Caco-2 (cell line): Measurements from ENCODE around the gene CACNA1H. TPM values are rescaled to one million over a fixed set of nuclear protein-coding genes. Genes with fewer than 3 reads are reported as not detected.
A peak's percentile ranks its signal among the peaks of the same experiment; 100 is the strongest.

Experiments
- BruUV-seq: library from RNA; stranded (reverse); fragments of 400-500 nt; replicated peaks from 2 replicates; lab custom pipeline; 2021; lab: Mats Ljungman, UMichigan
- CTCF ChIA-PET: fragments of 300-600 bp; sonication (Branson Sonifier 250); formaldehyde crosslinking; loops from one replicate; lab custom pipeline; 2022; ENCODE audit warnings: antibody characterized with exemption; lab: Charles Lee
- POLR2A ChIA-PET: fragments of 300-600 bp; sonication (Branson Sonifier 250); formaldehyde crosslinking; loops from one replicate; lab custom pipeline; 2022; ENCODE audit warnings: antibody characterized with exemption; lab: Charles Lee
- DNase-seq, 2 experiments: peaks; one replicate each; pipeline versions ENCODE4 v3.0.0 to v3.0.0-alpha.2; 2020 to 2022
- H3K27me3 ChIP-seq: replicated peaks from 2 replicates; pipeline ENCODE4 v1.6.0; 2011; ENCODE audit warnings: low read length; ENCODE audit not compliant: control insufficient read depth, insufficient read depth
- H3K36me3 ChIP-seq: 2 replicates; pipeline ENCODE4 v1.5.1; 2011; ENCODE audit warnings: low read length; ENCODE audit not compliant: control insufficient read depth, insufficient read depth
- H3K4me1 ChIP-seq: fragments of 250-450 bp; sonication (Bioruptor Pico); 2 replicates; pipeline ENCODE4 v1.5.1; 2020; ENCODE audit warnings: mild to moderate bottlenecking
- H3K4me3 ChIP-seq: 2 replicates; pipeline ENCODE4 v1.5.1; 2011; ENCODE audit warnings: low read depth, mild to moderate bottlenecking, control low read depth, low read length
- H3K9me3 ChIP-seq: fragments of 250-450 bp; sonication (Bioruptor Pico); 2 replicates; pipeline ENCODE4 v1.5.1; 2020; ENCODE audit warnings: mild to moderate bottlenecking, moderate library complexity
- H3K27ac Mint-ChIP-seq: one replicate; pipeline ENCODE4 v1.8.0; 2022; ENCODE audit warnings: mixed read lengths; ENCODE audit not compliant: unreplicated experiment
- H3K27me3 Mint-ChIP-seq: one replicate; pipeline ENCODE4 v1.8.0; 2022; ENCODE audit warnings: mixed read lengths; ENCODE audit not compliant: insufficient read depth, unreplicated experiment
- H3K36me3 Mint-ChIP-seq: one replicate; pipeline ENCODE4 v1.8.0; 2022; ENCODE audit warnings: mild to moderate bottlenecking, mixed read lengths; ENCODE audit not compliant: insufficient read depth, unreplicated experiment
- H3K4me1 Mint-ChIP-seq: one replicate; pipeline ENCODE4 v1.8.0; 2022; ENCODE audit warnings: low read depth, mixed read lengths; ENCODE audit not compliant: unreplicated experiment
- H3K4me3 Mint-ChIP-seq: one replicate; pipeline ENCODE4 v1.8.0; 2022; ENCODE audit warnings: mild to moderate bottlenecking, moderate library complexity, mixed read lengths; ENCODE audit not compliant: unreplicated experiment
- H3K9me3 Mint-ChIP-seq: one replicate; pipeline ENCODE4 v1.8.0; 2022; ENCODE audit warnings: mixed read lengths; ENCODE audit not compliant: unreplicated experiment
- intact Hi-C: fragments of 100-400 bp; cut with micrococcal nuclease; formaldehyde crosslinking; loops from one replicate; pipeline ENCODE4 v1.10.0; 2022; ENCODE audit not compliant: unreplicated experiment
- total RNA-seq: library from RNA; stranded (reverse); gene quantifications from 2 replicates; pipeline ENCODE4 v1.2.3, GENCODE V29; 2022
- TF ChIP-seq, protein P1 (sequence below), 2 experiments: fragments of 200-600 bp in 1 of 2; IDR thresholded peaks; 1 replicate in 1 of 2; 2 replicates in 1 of 2; pipeline versions ENCODE4 v1.5.1 to v1.8.0; 2011 to 2022; ENCODE audit warnings: antibody characterized with exemption in 1 of 2, control low read depth in 1 of 2, inconsistent platforms in 1 of 2, low read depth in 1 of 2, low read length in 1 of 2, mild to moderate bottlenecking in 1 of 2, moderate library complexity in 1 of 2; ENCODE audit not compliant: insufficient read depth in 1 of 2, severe bottlenecking in 1 of 2, unreplicated experiment in 1 of 2

The CACNA1H gene
- total RNA-seq, 1 experiment from 2014 or later = 5.1 TPM

DNA sequence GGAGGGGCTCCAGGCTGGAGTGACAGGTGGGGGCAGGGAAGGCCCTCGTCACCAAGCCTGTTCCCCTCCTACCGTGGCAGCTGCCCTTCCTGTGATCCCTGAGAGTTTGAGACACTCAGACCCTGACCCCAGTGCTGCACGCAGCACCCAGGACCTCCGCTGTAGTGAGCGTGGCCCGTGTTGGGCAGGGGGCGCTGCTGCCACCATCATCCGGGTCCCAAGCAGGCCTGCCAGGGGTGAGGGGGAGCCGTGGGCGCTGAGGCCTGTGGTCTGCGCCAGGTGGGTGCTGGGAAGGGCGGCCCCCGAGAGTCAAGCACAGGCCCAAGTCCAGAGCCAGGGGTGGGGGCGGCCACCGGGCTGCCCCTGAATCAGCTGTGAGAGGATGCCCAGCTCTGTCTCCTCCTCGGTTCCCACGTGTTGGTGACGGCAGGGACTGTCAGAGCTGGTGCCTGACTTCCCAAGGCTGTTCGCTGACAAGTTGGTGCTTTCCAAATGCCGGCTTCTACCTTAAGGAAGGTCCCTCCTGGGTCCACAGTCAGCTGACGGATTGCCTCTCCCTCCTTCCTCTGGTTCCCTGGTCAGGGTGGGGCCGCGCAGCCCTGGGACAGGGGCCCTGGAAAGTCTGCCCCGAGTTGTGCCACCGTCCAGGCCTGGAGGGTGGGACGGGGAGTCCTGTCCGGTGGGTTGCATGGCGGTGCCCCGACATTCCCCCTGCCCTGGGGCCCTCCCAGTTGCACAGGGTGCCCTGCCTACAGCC lies 41.1 kb downstream of the CACNA1H start:
- TF ChIP-seq, protein P1, sequence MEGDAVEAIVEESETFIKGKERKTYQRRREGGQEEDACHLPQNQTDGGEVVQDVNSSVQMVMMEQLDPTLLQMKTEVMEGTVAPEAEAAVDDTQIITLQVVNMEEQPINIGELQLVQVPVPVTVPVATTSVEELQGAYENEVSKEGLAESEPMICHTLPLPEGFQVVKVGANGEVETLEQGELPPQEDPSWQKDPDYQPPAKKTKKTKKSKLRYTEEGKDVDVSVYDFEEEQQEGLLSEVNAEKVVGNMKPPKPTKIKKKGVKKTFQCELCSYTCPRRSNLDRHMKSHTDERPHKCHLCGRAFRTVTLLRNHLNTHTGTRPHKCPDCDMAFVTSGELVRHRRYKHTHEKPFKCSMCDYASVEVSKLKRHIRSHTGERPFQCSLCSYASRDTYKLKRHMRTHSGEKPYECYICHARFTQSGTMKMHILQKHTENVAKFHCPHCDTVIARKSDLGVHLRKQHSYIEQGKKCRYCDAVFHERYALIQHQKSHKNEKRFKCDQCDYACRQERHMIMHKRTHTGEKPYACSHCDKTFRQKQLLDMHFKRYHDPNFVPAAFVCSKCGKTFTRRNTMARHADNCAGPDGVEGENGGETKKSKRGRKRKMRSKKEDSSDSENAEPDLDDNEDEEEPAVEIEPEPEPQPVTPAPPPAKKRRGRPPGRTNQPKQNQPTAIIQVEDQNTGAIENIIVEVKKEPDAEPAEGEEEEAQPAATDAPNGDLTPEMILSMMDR (IDR thresholded peaks at IDR 0.05; ENCODE audit: insufficient read depth in 1 of 2, low read depth in 1 of 2, low read length in 1 of 2, severe bottlenecking in 1 of 2, unreplicated experiment in 1 of 2) = no peak
- Histone ChIP-seq H3K9me3 (no peaks in the 10 kb centered on the region), H3K27me3 (no peaks in the 10 kb centered on the region), H3K4me1 (no peaks in the 10 kb centered on the region), H3K36me3 (no peaks in the 10 kb centered on the region), H3K4me3 (no peak overlapping the region)
- ChIA-PET CTCF (interaction anchor here (1.0 kb wide), 1 partner anchor 88 kb away, joined by 3 read pairs; no protein-coding TSS in a partner anchor), POLR2A (no interaction called here)
- DNase-seq = no peak
- intact Hi-C loops = no loop called here
- Mint-ChIP-seq H3K27me3 (no peaks in the 10 kb centered on the region), H3K27ac (no peak overlapping the region), H3K4me1 (no peaks in the 10 kb centered on the region), H3K4me3 (no peak overlapping the region), H3K9me3 (no peaks in the 10 kb centered on the region), H3K36me3 (no peaks in the 10 kb centered on the region)
- no TSS peak for BruUV-seq

DNA sequence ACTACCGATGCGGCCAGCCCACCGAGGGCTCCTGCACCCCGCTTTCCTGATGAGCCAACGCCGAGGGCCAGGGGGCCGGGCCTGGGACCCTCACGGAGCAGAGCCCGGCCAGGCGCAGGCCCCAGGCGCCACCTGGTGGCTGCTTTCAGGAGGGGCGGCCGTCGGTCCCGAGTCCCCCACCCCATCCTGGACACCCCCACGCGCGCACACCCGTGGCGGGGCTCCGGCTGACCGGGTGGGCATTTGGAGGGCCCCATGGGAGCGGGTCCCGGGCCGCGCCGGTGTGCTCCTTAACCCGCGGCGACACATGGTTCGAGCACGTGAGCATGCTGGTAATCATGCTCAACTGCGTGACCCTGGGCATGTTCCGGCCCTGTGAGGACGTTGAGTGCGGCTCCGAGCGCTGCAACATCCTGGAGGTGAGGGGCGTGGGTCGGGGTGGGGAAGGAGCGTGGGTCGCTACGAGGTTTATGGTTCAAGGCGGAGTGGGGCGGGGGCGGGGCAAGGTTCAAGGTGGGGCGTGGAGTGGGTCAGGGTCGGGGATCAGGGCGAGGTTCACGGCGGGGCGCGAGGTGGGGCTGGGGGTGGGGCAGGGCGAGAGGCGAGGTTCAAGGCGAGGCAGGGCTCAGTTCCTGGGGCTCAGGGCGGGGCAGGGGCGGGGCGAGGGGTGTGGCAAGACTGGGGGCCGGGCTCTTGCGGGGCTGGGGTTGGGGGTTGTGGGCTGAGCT lies 41.9 kb downstream of the CACNA1H start:
- intact Hi-C loops = no loop called here
- no peaks in the 10 kb centered on the region for H3K9me3 Mint-ChIP-seq
- H3K4me3 ChIP-seq = no peak overlapping the region
- peaks cover 3% of the 10 kb centered on the region for H3K36me3 Mint-ChIP-seq
- H3K4me3 Mint-ChIP-seq = no peak overlapping the region
- no peaks in the 10 kb centered on the region for H3K9me3 ChIP-seq
- H3K36me3 ChIP-seq = no peaks in the 10 kb centered on the region
- TF ChIP-seq, protein P1 (IDR thresholded peaks at IDR 0.05; ENCODE audit: insufficient read depth in 1 of 2, low read depth in 1 of 2, low read length in 1 of 2, severe bottlenecking in 1 of 2, unreplicated experiment in 1 of 2) = peak; percentile 72 to 82
- CTCF ChIA-PET = interaction anchor here (1.0 kb wide), 1 partner anchor 89 kb away, joined by 3 read pairs; no protein-coding TSS in a partner anchor
- POLR2A ChIA-PET = no interaction called here
- no peaks in the 10 kb centered on the region for H3K27me3 ChIP-seq
- no TSS peak for BruUV-seq
- peak in 1 of 2 experiments; percentile 30 for DNase-seq
- H3K4me1 ChIP-seq = no peaks in the 10 kb centered on the region
- no peaks in the 10 kb centered on the region for H3K4me1 Mint-ChIP-seq
- H3K27me3 Mint-ChIP-seq = no peaks in the 10 kb centered on the region
- no peak overlapping the region for H3K27ac Mint-ChIP-seq

DNA sequence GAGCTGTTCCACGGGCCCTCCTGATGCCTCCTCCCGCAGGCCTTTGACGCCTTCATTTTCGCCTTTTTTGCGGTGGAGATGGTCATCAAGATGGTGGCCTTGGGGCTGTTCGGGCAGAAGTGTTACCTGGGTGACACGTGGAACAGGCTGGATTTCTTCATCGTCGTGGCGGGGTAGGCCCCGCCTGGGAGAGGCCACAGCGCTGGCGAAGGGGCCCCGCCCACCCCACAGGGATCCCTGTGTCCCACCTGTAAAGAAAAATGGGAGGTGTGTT lies 42.4 kb downstream of the CACNA1H start:
- TF ChIP-seq, protein P1 (IDR thresholded peaks at IDR 0.05; ENCODE audit: insufficient read depth in 1 of 2, low read depth in 1 of 2, low read length in 1 of 2, severe bottlenecking in 1 of 2, unreplicated experiment in 1 of 2) = no peak
- Mint-ChIP-seq H3K27ac (no peak overlapping the region), H3K4me1 (no peaks in the 10 kb centered on the region), H3K36me3 (peaks cover 6% of the 10 kb centered on the region), H3K9me3 (no peaks in the 10 kb centered on the region), H3K4me3 (no peak overlapping the region), H3K27me3 (no peaks in the 10 kb centered on the region)
- H3K27me3 ChIP-seq = no peaks in the 10 kb centered on the region
- H3K4me1 ChIP-seq = no peaks in the 10 kb centered on the region
- no peak overlapping the region for H3K4me3 ChIP-seq
- POLR2A ChIA-PET = no interaction called here
- no peaks in the 10 kb centered on the region; the same call in 1 of the 2 replicates for H3K36me3 ChIP-seq
- CTCF ChIA-PET = no interaction called here
- no peaks in the 10 kb centered on the region for H3K9me3 ChIP-seq
- intact Hi-C loops = no loop called here
- BruUV-seq = no TSS peak
- DNase-seq = no peak
